Activated CD4-positive, alpha-beta T cell treated with anti-CD3 and anti-CD28 coated beads, Interleukin-2, amount 50 U/mL, for 24 hours (primary cell): ENCODE results near the gene MTERF4.

Experiments
- DNase-seq, 2 donors: peaks; one replicate each; pipeline ENCODE4 v3.0.0-alpha.2; 2020; ENCODE audit warnings: low read depth in 1 of 2, low spot score in 1 of 2

The MTERF4 gene

DNA sequence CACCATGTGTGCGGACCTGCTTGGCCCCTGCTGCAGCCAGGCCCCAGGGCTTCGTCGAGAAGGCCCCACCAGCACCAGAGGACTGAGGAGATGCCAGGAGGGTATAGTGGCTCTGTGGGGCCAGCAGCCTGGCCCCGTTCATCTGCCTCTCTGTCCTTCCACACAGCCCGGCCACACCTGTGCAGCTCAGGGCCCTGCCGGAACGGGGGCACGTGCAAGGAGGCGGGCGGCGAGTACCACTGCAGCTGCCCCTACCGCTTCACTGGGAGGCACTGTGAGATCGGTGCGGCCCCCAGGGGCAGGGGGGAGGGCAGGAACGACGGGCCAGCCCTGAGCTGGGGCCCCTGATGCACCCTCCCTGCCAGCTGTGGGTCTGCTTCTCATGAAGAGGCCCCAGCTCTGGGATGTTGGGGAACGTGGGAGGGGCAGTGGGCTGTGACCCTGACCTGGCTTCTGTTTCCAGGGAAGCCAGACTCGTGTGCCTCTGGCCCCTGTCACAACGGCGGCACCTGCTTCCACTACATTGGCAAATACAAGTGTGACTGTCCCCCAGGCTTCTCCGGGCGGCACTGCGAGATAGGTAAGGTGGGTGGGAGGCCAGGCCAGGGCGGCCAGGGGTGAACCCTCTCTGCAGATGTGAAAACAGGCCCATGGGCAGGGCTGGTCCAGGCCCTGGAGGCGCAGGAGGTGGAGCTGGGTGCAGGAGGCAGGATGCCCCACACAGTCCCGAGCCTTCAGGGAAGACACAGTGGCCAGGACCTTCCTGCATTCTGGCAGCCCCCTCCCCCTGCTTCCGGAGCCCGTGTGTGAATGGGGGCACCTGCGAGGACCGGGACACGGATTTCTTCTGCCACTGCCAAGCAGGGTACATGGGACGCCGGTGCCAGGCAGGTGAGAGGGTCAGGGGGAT is 50.3 kb downstream of the MTERF4 start:
- DNase-seq = no peak

DNA sequence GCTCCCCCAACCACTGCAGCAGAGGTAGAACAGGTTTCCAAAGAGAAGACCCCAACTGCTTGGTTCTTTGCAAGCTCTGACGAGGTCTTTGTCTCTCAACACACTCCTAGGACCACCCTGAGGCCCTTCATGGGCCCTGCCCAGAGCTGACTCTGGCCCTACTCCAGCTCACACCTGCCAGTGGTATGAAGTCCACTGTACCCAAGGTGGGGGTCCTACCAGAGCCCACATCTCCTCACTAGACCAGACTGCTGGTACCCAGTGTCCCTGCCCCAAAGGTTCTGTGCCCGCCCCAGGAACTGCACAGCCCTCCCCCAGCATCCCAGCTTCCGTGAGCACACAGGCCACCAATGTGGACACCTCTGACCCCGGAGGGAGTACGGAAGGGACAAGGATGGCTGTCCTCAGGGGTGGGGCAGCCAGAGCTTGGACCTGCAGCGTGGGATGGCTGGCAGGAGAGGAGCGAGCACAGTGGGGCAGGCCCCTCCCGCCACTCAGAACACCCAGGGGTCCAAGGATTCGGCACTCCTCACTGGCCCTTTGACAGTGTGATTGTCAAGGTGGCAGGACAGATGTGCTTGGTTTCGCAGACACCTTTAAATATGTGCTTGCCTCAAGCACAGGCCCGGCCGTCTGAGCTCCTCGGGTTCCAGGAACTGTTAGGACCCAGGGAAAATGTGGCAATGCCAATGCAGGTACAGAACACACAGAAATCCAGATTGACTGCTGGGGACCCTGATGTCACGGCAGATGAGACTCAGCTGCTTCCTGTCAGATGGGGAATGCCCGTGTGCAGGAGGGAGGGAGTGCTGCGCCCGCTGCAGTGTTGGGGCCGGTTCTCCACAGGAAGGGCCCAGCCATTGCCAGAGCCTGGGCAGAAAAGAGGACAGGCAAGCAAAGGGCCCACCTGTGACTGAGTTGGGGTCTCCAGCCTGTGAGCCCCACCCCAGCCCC is 51.2 kb downstream of the MTERF4 start:
- DNase-seq = no peak

DNA sequence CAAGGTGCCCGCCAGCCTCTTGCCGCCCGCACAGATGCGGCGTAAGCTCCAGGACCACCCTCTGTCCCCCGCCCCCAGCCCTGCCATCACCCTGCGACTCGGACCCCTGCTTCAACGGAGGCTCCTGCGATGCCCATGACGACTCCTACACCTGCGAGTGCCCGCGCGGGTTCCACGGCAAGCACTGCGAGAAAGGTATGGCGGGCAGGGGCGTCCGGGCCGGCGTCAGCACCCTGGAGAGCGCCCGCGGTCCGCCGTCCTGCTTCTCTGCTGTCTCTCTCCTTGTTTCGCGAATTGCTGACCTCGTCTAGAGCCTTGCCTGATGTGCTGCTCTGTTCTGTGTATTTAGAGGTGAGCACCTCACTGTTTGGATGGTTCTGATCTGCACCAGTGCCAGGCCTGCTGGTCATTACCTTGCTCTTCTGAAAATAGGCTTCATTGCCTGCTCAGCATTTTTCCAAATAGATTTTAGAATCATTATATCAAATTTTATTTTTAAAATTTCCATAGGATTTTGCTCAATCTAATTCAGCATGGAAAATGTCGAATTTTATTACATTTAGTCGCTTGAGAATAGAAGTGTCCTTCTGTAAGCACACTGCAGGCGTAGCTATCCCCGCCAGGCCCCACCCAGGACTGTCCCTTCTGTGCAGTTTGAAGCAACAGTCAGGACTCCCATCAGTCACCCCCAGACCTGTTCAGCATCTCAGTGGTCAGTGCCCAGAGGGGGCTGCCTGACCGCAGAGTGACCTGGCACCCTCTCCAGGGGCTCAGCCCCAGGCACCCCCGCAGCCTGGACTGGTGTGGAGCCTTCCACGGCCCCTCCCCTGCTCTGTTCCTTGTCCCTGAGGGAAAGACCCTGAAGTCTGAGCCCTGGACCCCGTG is 52.1 kb downstream of the MTERF4 start:
- no peak for DNase-seq

DNA sequence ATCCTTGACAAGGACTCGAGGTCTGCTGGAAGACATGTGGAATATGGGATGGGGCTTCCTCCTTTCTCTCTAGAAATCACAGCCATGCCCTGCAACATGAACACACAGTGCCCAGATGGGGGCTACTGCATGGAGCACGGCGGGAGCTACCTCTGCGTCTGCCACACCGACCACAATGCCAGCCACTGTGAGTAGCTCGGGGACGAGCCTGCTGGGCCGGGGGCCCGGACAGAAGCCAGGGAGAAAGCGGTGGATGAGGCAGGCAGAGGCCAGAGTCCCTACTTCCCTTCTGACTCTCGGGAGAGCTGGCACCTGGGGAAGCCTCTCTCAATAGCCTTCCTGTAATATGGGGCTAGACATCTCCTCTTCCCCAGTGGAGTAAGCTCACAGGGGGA is 53.1 kb downstream of the MTERF4 start:
- no peak for DNase-seq

DNA sequence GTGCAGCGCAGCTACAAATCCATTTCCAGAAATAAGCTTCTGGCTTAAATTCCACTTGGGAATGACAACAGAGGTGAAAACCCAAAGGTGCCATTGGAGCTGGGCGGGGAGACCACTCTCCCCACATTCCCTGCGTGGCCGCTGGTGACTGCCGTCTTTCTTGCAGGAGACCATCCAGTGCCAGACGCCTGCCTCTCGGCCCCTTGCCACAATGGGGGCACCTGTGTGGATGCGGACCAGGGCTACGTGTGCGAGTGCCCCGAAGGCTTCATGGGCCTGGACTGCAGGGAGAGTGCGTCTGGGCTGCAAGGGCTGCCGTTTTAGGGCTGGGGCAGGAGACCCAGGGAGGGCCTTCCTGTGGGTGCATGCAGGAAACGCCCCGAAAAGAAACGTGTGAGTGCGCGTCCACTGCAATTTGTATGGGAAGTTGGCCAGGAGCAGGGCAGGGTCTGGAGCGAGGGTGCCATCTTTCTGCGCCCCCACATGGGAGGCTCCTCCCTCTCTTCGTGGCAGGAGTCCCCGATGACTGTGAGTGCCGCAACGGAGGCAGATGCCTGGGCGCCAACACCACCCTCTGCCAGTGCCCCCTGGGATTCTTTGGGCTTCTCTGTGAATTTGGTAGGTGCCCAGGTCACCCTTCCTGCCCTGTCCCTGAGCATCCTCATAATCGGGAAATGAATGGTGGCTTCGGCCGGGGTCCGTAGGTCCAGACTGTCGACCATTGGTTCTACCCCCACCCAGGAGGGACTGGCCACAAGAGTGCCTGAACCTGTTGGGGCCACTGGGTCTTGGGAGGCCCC is 53.7 kb downstream of the MTERF4 start:
- no peak for DNase-seq

DNA sequence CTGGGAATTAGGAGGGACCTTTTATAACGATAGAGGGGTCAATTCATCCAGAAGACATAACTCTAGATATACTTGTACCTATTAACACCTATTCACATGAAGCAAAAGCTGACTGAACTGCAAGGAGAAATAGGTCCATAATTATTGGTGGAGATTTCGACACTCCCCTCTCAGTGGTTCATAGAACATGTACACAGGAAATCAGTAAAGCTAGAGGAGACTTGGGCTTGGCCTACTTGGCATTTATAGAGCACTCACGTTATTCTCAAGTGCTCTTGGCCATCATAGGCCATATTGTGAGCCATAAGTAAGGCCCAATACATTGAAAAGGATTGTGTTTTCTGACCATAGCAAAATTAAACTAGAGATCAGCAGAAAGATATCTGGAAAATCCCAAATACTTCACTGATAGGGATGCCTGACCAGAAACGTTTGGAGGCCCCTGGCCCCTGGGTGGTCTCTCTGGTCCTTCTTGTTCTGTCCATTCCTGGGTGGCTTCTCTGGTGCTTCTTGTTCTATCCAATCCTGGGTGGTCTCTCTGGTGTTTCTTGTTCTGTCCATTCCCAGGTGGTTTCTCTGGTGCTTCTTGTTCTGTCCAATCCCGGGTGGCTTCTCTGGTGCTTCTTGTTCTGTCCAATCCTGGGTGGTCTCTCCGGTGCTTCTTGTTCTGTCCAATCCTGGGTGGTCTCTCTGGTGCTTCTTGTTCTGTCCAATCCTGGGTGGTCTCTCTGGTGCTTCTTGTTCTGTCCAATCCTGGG is 54.7 kb downstream of the MTERF4 start:
- DNase-seq = no peak
